Ishikawa (cell line): Measurements from ENCODE around the gene SNHG17.

ENCODE experiments used
- CEBPB ChIP-seq: IDR thresholded peaks from 2 replicates; pipeline ENCODE4 v1.6.1; 2012
- EP300 ChIP-seq: IDR thresholded peaks from 2 replicates; pipeline ENCODE4 v1.6.1; 2012; ENCODE audit warnings: borderline replicate concordance
- RAD21 ChIP-seq: IDR thresholded peaks from 2 replicates; pipeline ENCODE4 v1.6.1; 2012; ENCODE audit warnings: low read depth
- TAF1 ChIP-seq: IDR thresholded peaks from 2 replicates; pipeline ENCODE4 v1.6.1; 2012; ENCODE audit warnings: low read depth, mild to moderate bottlenecking
- TCF12 ChIP-seq: IDR thresholded peaks from 2 replicates; pipeline ENCODE4 v1.6.1; 2012; ENCODE audit warnings: low read depth
- TEAD4 ChIP-seq: IDR thresholded peaks from 2 replicates; pipeline ENCODE4 v1.6.1; 2012
- YY1 ChIP-seq: IDR thresholded peaks from 2 replicates; pipeline ENCODE4 v1.6.1; 2012; ENCODE audit warnings: low read depth
- ZBTB7A ChIP-seq: IDR thresholded peaks from 2 replicates; pipeline ENCODE4 v1.6.1; 2012; ENCODE audit warnings: low read depth
- TF ChIP-seq, protein P1 (sequence below): IDR thresholded peaks from 2 replicates; pipeline ENCODE4 v1.6.1; 2012; ENCODE audit warnings: low read depth, mild to moderate bottlenecking
- TF ChIP-seq, protein P2 (sequence below): IDR thresholded peaks from 2 replicates; pipeline ENCODE4 v1.6.1; 2012

DNA sequence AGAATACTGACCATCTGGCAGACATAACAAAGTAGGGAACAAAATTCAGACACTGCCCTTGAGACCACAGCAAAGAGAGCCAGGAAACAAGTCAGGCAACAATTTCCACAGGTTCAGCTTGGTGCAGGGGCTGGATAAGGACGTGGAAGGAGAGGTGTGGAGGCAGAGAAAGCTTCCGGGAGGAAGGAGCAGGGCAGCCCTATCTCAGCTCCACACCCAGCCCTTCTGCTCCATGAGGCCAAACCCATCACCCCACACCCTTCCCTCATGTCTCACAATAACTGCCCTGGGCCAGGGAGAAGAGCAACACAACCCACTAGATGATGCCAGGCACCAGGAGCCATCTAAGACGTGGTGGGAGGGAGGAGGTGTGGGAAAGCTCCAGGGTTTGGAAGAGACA is 5.8 kb downstream of the SNHG17 start:
- TF ChIP-seq TEAD4 (no peak), TAF1 (no peak), CEBPB (no peak), ZBTB7A (no peak), RAD21 (no peak), EP300 (no peak), YY1 (no peak), TCF12 (no peak)
- TF ChIP-seq, protein P1, sequence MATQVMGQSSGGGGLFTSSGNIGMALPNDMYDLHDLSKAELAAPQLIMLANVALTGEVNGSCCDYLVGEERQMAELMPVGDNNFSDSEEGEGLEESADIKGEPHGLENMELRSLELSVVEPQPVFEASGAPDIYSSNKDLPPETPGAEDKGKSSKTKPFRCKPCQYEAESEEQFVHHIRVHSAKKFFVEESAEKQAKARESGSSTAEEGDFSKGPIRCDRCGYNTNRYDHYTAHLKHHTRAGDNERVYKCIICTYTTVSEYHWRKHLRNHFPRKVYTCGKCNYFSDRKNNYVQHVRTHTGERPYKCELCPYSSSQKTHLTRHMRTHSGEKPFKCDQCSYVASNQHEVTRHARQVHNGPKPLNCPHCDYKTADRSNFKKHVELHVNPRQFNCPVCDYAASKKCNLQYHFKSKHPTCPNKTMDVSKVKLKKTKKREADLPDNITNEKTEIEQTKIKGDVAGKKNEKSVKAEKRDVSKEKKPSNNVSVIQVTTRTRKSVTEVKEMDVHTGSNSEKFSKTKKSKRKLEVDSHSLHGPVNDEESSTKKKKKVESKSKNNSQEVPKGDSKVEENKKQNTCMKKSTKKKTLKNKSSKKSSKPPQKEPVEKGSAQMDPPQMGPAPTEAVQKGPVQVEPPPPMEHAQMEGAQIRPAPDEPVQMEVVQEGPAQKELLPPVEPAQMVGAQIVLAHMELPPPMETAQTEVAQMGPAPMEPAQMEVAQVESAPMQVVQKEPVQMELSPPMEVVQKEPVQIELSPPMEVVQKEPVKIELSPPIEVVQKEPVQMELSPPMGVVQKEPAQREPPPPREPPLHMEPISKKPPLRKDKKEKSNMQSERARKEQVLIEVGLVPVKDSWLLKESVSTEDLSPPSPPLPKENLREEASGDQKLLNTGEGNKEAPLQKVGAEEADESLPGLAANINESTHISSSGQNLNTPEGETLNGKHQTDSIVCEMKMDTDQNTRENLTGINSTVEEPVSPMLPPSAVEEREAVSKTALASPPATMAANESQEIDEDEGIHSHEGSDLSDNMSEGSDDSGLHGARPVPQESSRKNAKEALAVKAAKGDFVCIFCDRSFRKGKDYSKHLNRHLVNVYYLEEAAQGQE: no peak
- TF ChIP-seq, protein P2, sequence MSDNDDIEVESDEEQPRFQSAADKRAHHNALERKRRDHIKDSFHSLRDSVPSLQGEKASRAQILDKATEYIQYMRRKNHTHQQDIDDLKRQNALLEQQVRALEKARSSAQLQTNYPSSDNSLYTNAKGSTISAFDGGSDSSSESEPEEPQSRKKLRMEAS: no peak
